HG02759 (cell line): ENCODE data around the gene AKIRIN1.
"Not testable (repeated sequence)": the region's sequence is repeated elsewhere in the genome, so short reads cannot be mapped to it uniquely, and the experiment has no call there.

Experiments
- ATAC-seq: cut with Tn5 transposase; IDR thresholded peaks from one replicate; pipeline ENCODE4 v1.9.1; 2021; ENCODE audit warnings: mild to moderate bottlenecking, moderate library complexity; ENCODE audit not compliant: unreplicated experiment

Gene AKIRIN1

GRCh38 chr1:38992412-38993111, 1.5 kb downstream of the AKIRIN1 start:
- ATAC-seq: no peak

GRCh38 chr1:38994196-38994595, 3.1 kb downstream of the AKIRIN1 start:
- no peak for ATAC-seq

DNA sequence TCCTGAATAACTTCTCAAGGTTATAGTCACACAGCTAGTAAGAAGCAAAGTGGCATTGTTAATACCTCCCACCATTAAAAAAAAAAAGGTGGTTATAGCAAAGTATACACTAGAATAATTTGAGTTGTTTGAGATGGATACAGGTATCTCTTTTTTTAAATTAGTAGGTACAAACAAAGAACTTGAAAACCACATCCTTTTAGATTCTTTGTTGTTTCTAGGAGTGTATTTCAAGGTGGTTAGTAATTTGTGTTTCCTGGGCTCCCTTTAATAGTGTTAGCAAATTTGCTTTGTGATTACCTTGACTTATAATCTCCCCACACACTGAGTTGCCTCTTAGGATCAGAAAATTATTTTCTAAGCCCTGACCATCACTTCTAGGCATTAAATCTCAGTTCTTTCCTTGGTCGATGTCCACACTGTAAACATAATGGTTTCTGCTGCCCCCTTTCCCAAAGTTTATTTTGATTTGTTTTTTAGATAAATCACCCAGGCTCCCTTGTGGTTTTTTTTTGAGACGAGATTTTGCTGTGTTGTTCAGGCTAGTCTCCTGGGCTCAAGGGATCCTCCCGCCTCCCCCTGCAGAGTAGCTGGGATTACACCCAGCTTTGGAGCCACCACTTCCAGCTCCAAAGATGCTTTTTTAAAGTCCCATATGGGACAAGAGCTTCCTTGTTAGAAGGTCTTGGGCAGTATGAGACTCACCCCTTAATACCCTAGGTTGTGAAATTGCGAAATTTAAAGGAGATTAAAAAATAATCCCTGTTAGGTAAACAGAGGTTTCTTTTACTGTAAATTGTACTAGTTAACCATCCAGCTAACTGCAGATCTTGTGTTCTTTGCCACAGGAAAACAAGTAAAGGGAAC, 6.2 kb downstream of the AKIRIN1 start:
- ATAC-seq: no peak

DNA sequence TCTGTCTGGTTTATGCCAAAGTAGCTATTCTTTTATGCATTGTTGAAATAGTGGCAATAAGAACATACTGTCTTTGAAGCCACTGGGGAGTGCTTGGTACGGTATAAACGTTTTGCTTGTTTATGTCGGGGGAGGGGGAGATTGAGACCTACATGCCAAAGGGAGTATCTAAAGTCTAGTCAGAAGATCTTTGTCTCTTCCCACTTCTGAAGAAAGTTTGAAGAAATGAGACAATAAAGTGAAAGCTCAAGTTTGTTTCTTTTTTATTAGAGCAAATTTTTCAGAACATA, 6.8 kb downstream of the AKIRIN1 start:
- ATAC-seq: no peak

DNA sequence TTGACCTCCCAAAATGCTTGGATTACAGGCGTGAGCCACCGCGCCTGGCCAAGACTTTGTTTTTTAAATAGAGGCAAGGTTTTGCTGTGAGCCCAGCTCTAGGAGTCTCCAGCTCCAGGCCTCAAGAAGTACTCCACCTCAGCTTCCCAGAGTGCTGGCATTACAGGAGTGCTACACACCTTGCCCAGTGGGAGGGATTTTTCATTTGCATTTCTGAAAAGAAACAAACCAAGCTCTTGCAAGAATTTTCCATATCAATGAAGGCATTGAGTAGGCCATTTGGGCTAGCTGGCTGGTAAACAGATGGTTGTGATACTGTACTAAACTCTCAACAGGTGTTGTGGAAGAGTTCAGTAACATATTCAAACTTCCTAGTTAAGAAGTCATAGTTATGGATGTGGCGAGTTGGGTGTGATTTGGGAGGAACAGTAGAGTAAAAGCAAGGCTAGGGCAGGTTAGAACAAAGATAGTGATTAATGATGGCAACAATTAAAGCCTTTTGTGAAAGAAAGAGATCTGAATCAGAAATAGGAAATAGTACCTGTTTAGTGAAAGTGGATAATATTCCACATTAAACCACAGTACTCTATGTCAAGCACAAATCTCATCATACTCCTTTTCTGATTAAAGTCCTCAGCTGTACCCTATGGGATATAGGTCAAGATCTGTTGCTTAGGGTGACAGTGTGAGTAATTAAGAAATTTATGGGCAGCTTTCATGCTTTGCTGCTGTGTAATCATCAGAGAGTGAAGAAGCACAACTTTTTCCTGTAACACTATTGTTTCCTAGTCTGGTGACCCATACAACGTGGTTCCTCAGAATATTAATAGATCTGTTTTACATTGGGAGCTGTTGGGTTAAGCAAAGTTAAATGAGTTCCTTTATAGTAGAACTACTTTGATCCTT, 10.7 kb downstream of the AKIRIN1 start:
- ATAC-seq: no peak

- ATAC-seq: no peak
These were observed 12.2 kb downstream of the AKIRIN1 start for GRCh38 chr1:39003281-39003680.

DNA sequence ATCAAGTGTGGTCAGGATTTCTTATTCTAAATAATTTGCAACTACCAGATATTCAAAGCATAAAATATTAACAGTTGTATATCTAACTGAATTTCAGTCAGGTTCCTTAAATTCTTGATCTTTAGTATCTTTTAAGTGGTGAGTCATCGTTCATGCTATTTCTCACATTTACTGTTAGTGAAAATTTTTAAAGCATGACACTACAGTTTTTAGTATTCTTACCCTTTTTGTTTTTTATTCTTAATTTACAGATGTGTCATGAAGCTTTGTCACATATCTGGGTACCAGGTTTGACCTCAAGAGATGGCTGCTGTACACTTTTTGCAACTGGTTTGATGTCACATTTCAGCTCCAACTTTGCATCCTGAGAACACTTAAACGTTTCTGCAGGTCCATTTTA, 12.7 kb downstream of the AKIRIN1 start:
- ATAC-seq: no peak

- no peak for ATAC-seq
These were observed 15.2 kb downstream of the AKIRIN1 start for GRCh38 chr1:39006287-39006686.

DNA sequence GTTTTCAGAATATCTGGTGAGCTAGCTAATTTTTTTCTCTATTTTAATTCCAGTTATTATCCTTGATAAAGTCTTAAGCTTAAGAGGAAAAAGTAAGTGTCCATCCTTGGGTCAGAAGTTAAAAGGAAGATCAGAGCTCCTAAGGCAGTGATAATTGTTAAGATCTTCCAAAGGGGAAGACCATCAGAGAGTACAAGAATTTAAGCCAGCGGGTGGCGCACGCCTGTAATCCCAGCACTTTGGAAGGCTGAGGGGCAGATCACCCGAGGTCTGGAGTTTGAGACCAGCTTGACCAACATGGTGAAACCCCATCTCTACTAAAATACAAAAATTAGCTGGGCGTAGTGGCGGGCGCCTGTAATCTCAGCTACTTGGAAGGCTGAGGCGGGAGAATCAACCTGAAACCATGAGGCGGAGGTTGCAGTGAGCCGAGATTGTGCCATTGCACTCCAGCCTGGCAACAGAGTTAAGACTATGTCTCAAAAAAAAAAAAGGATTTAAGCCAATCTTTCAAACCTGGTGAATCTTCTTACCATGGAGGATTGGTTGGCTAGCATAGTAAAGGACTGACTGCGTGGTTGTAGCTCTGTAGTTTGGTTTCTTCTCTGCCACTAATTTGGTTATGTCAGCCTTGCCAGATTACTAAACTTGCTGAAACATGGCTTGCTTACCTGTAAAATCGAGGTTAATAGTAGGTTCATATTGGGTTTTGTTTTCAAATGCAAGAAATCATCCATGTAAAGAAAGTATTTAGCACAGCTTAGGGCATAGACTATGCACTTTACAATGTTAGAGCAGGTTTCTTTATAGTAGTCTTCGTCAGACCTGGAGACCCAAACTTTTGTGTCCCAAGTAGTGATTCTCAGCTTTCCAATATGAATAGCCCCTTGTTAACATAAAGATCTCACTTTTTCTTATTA, 15.9 kb downstream of the AKIRIN1 start:
- ATAC-seq: no peak

DNA sequence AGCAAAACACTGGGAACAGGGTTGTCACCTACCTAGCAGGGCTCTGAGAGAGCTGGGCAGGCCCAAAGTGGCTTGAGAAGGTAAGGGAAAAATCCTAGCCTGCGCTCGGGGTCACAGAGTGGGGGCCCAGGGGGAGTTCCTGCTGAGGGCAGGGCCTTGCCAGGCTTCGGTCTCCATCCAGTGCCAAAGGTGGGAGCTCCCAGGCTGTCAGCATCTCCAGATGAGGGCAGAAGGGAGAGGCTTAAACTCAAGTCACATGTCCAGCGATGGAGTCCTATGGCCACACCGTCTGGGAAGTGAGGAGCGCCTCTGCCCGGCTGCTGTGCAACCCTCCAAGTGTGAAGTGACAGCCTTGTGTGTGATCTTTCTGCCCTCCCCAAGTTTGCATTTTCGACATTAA, 23.9 kb downstream of the AKIRIN1 start:
- not testable (repeated sequence) for ATAC-seq

- no peak for ATAC-seq
These were observed 25.6 kb downstream of the AKIRIN1 start for GRCh38 chr1:39016604-39017171.

GRCh38 chr1:39017266-39017665, 26.2 kb downstream of the AKIRIN1 start:
- no peak for ATAC-seq

- not testable (repeated sequence) for ATAC-seq
These were observed 29.4 kb downstream of the AKIRIN1 start for GRCh38 chr1:39020494-39020893.

GRCh38 chr1:39021426-39021825, 30.4 kb downstream of the AKIRIN1 start:
- ATAC-seq: no peak

- no peak for ATAC-seq
These were observed 32.1 kb downstream of the AKIRIN1 start for GRCh38 chr1:39023140-39023539.

DNA sequence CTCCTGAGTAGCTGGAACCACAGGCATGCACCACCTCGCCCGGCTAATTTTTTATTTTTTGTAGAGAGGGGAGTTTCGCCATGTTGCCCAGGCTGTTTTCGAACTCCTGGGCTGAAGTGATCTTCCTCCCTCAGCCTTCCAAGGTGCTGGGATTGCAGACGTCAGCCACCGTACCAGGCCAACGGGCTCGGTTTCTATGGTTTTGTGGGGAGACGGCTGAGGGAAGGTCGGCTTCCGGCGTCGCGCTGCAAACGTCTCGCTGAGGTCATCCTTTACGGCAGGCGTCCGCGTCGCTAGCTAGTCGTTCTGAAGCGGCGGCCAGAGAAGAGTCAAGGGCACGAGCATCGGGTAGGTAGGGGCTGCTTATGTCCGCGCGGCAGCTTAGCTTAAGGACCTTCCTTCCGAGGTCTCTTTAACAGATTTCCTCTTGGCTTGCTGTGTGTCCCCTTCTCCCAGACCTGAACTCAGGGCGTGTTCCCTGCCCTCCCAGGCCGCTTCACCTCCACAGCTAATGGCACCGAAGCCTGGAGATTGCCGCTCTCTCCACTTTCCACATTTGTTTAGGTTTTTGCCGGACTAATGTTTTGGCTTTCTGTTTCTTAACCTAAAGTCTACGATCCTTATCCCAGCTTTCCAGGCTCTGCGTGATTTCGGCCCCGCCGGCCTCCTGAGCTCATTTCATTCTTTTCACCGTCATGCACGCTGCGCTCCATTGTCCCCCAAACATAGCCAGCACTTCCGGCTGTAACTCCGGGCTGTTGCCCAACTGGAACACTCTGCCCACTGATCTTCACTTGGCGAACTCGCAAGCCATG, 35.2 kb downstream of the AKIRIN1 start, which contains the start of gene NDUFS5:
TSS of gene NDUFS5 (plus strand) at position 300 of the 815 bp plus-strand sequence. CDS start 2,375 bp downstream, outside the sequence.
- peak; percentile 82 for ATAC-seq

DNA sequence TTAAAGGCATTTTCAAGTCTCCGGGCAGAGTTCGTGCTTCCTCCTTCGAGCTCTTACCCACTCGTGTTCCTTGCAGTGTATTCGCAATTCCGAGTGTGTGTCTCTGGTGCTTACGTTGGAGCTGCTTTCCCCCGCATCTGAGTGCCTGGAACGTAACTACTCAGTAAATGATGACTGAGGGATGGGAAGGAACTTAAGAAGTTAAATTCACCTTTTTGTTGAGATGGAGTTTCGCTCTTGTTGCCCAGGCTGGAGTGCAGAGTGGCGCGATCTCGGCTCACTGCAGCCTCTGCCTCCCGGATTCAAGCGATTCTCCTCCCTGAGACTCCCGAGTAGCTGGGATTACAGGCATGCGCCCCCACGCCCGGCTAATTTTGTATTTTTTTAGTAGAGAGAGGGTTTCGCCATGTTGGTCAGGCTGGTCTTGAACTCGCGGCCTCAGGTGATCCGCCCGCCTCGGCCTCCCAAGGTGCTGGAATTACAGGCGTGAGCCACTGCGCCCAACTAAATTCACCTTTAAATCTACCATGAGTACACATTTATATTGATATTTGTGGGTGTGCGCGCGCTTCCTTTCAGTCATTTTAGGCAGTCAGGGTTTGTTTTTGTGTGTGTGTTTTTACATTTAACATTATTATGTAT, 35.9 kb downstream of the AKIRIN1 start:
- ATAC-seq: no peak

- ATAC-seq: no peak
These were observed 43.1 kb downstream of the AKIRIN1 start for GRCh38 chr1:39034114-39034654.
